Measurements from ENCODE around the gene SMG7. TPM values are rescaled to one million over a fixed set of nuclear protein-coding genes. Genes with fewer than 3 reads are reported as not detected.

Gene SMG7
- total RNA-seq, 2 experiments from 2014 or later: 74.8 to 76.8 TPM

- CTCF ChIA-PET: interaction anchor here (0.5 to 1.2 kb wide), 4 partner anchors 115 to 161 kb away, joined by 3 to 4 read pairs (median 3); no protein-coding TSS in a partner anchor
- H3K27ac Mint-ChIP-seq: peak overlapping the region; percentile 96
Measured at GRCh38 chr1:183471743-183472487, 384 bp upstream of the SMG7 start.

GRCh38 chr1:183473217-183473536, 878 bp downstream of the SMG7 start:
- H3K27me3 Mint-ChIP-seq: no peaks in the 10 kb centered on the region
- no peak for DNase-seq
- ChIA-PET POLR2A (interaction anchor here (0.9 to 3.9 kb wide), 8 partner anchors 9 to 369 kb away, joined by 3 to 39 read pairs (median 4); partner anchors contain the start of gene ARPC5), CTCF (interaction anchor here (1.6 kb wide), 1 partner anchor 161 kb away, joined by 5 read pairs; no protein-coding TSS in a partner anchor)
- H3K27ac Mint-ChIP-seq: peak overlapping the region; percentile 96
- H3K4me3 Mint-ChIP-seq: peak overlapping the region; percentile 95
- H3K4me1 Mint-ChIP-seq: peaks cover 26% of the 10 kb centered on the region
- peaks cover 10% of the 10 kb centered on the region for H3K36me3 Mint-ChIP-seq (ENCODE audit: low read depth)
- H3K9me3 Mint-ChIP-seq: no peaks in the 10 kb centered on the region

More at GRCh38 chr1:183471743-183472487, 384 bp upstream of the SMG7 start:
- Mint-ChIP-seq H3K9me3 (no peaks in the 10 kb centered on the region), H3K36me3 (ENCODE audit: low read depth) (peaks cover 10% of the 10 kb centered on the region), H3K4me3 (peak overlapping the region; percentile 95), H3K4me1 (peaks cover 22% of the 10 kb centered on the region), H3K27me3 (no peaks in the 10 kb centered on the region)
- POLR2A ChIA-PET: interaction anchor here (0.9 to 3.9 kb wide), 7 partner anchors 26 to 632 kb away, joined by 3 to 39 read pairs (median 4); partner anchors contain the start of gene ARPC5
- DNase-seq: peak; percentile 96

- H3K4me1 Mint-ChIP-seq: peaks cover 50% of the 10 kb centered on the region
- H3K4me3 Mint-ChIP-seq: no peak overlapping the region
- H3K27ac Mint-ChIP-seq: no peak overlapping the region
- H3K36me3 Mint-ChIP-seq (ENCODE audit: low read depth): peaks cover 26% of the 10 kb centered on the region
- no peaks in the 10 kb centered on the region for H3K27me3 Mint-ChIP-seq
- no peak for DNase-seq
- ChIA-PET CTCF (no interaction called here), POLR2A (interaction anchor here (1.0 kb wide), 1 partner anchor 14 kb away, joined by 3 read pairs; no protein-coding TSS in a partner anchor)
- no peaks in the 10 kb centered on the region for H3K9me3 Mint-ChIP-seq
Measured at GRCh38 chr1:183476081-183476480, 3.8 kb downstream of the SMG7 start.

- no peaks in the 10 kb centered on the region for H3K9me3 Mint-ChIP-seq
- POLR2A ChIA-PET: interaction anchor here (1.0 to 2.1 kb wide), 7 partner anchors 9 to 156 kb away, joined by 4 to 8 read pairs (median 6); partner anchors contain the start of gene ARPC5
Measured at GRCh38 chr1:183477986-183478781, 5.9 kb downstream of the SMG7 start.

GRCh38 chr1:183480971-183481441, 8.7 kb downstream of the SMG7 start:
- Mint-ChIP-seq H3K4me3 (no peak overlapping the region), H3K4me1 (peaks cover 52% of the 10 kb centered on the region), H3K36me3 (ENCODE audit: low read depth) (peaks cover 23% of the 10 kb centered on the region), H3K27me3 (no peaks in the 10 kb centered on the region), H3K9me3 (no peaks in the 10 kb centered on the region), H3K27ac (peak overlapping the region; percentile 46)
- DNase-seq: no peak
- CTCF ChIA-PET: interaction anchor here (1.2 kb wide), 1 partner anchor 10 kb away, joined by 3 read pairs; no protein-coding TSS in a partner anchor
- POLR2A ChIA-PET: no interaction called here

More at GRCh38 chr1:183477986-183478781, 5.9 kb downstream of the SMG7 start:
- Mint-ChIP-seq H3K4me3 (peak overlapping the region; percentile 71), H3K27me3 (no peaks in the 10 kb centered on the region), H3K27ac (peak overlapping the region; percentile 93), H3K36me3 (ENCODE audit: low read depth) (peaks cover 25% of the 10 kb centered on the region), H3K4me1 (peaks cover 57% of the 10 kb centered on the region)
- CTCF ChIA-PET: no interaction called here
- DNase-seq: no peak

GRCh38 chr1:183483224-183483623, 10.9 kb downstream of the SMG7 start:
- Mint-ChIP-seq H3K4me1 (peaks cover 62% of the 10 kb centered on the region), H3K4me3 (no peak overlapping the region), H3K36me3 (ENCODE audit: low read depth) (peaks cover 39% of the 10 kb centered on the region), H3K9me3 (no peaks in the 10 kb centered on the region), H3K27me3 (no peaks in the 10 kb centered on the region), H3K27ac (no peak overlapping the region)
- POLR2A ChIA-PET: no interaction called here
- DNase-seq: no peak
- CTCF ChIA-PET: no interaction called here

- H3K27me3 Mint-ChIP-seq: no peaks in the 10 kb centered on the region
- peaks cover 37% of the 10 kb centered on the region for H3K36me3 Mint-ChIP-seq (ENCODE audit: low read depth)
- H3K27ac Mint-ChIP-seq: no peak overlapping the region
- no peak overlapping the region for H3K4me3 Mint-ChIP-seq
- H3K9me3 Mint-ChIP-seq: no peaks in the 10 kb centered on the region
- peaks cover 55% of the 10 kb centered on the region for H3K4me1 Mint-ChIP-seq
- CTCF ChIA-PET: interaction anchor here (0.7 kb wide), 1 partner anchor 51 kb away, joined by 3 read pairs; no protein-coding TSS in a partner anchor
- POLR2A ChIA-PET: no interaction called here
- DNase-seq: no peak
Measured at GRCh38 chr1:183484254-183484653, 12.0 kb downstream of the SMG7 start.

GRCh38 chr1:183484851-183485250, 12.6 kb downstream of the SMG7 start:
- peaks cover 49% of the 10 kb centered on the region for H3K4me1 Mint-ChIP-seq
- ChIA-PET CTCF (interaction anchor here (0.6 to 0.7 kb wide), 2 partner anchors 10 to 50 kb away, joined by 3 read pairs; no protein-coding TSS in a partner anchor), POLR2A (interaction anchor here (1.2 kb wide), 1 partner anchor 21 kb away, joined by 3 read pairs; no protein-coding TSS in a partner anchor)
- H3K9me3 Mint-ChIP-seq: no peaks in the 10 kb centered on the region
- DNase-seq: no peak
- H3K36me3 Mint-ChIP-seq (ENCODE audit: low read depth): peaks cover 32% of the 10 kb centered on the region
- H3K4me3 Mint-ChIP-seq: no peak overlapping the region
- H3K27me3 Mint-ChIP-seq: no peaks in the 10 kb centered on the region
- H3K27ac Mint-ChIP-seq: no peak overlapping the region

GRCh38 chr1:183487674-183488442, 15.6 kb downstream of the SMG7 start:
- H3K4me3 Mint-ChIP-seq: no peak overlapping the region
- H3K36me3 Mint-ChIP-seq (ENCODE audit: low read depth): peaks cover 23% of the 10 kb centered on the region
- ChIA-PET POLR2A (no interaction called here), CTCF (no interaction called here)
- H3K4me1 Mint-ChIP-seq: peaks cover 25% of the 10 kb centered on the region
- H3K27ac Mint-ChIP-seq: no peak overlapping the region
- no peaks in the 10 kb centered on the region for H3K27me3 Mint-ChIP-seq
- H3K9me3 Mint-ChIP-seq: no peaks in the 10 kb centered on the region
- no peak for DNase-seq

- ChIA-PET CTCF (no interaction called here), POLR2A (no interaction called here)
- H3K36me3 Mint-ChIP-seq (ENCODE audit: low read depth): peaks cover 27% of the 10 kb centered on the region
- no peaks in the 10 kb centered on the region for H3K9me3 Mint-ChIP-seq
- no peak overlapping the region for H3K4me3 Mint-ChIP-seq
- H3K27ac Mint-ChIP-seq: no peak overlapping the region
- no peak for DNase-seq
- no peaks in the 10 kb centered on the region for H3K27me3 Mint-ChIP-seq
- peaks cover 24% of the 10 kb centered on the region for H3K4me1 Mint-ChIP-seq
Measured at GRCh38 chr1:183490932-183491331, 18.6 kb downstream of the SMG7 start.

GRCh38 chr1:183493540-183494245, 21.4 kb downstream of the SMG7 start:
- Mint-ChIP-seq H3K27ac (no peak overlapping the region), H3K36me3 (ENCODE audit: low read depth) (peaks cover 22% of the 10 kb centered on the region), H3K4me1 (peaks cover 29% of the 10 kb centered on the region), H3K9me3 (no peaks in the 10 kb centered on the region), H3K27me3 (no peaks in the 10 kb centered on the region), H3K4me3 (no peak overlapping the region)
- no peak for DNase-seq
- POLR2A ChIA-PET: interaction anchor here (0.6 kb wide), 1 partner anchor 222 kb away, joined by 4 read pairs; no protein-coding TSS in a partner anchor
- CTCF ChIA-PET: interaction anchor here (0.7 kb wide), 4 partner anchors 9 to 472 kb away, joined by 3 to 4 read pairs (median 3); no protein-coding TSS in a partner anchor

GRCh38 chr1:183495420-183495819, 23.1 kb downstream of the SMG7 start:
- Mint-ChIP-seq H3K4me3 (no peak overlapping the region), H3K27me3 (no peaks in the 10 kb centered on the region), H3K9me3 (no peaks in the 10 kb centered on the region), H3K4me1 (peaks cover 37% of the 10 kb centered on the region), H3K27ac (no peak overlapping the region), H3K36me3 (ENCODE audit: low read depth) (peaks cover 23% of the 10 kb centered on the region)
- no peak for DNase-seq
- POLR2A ChIA-PET: interaction anchor here (1.1 kb wide), 1 partner anchor 17 kb away, joined by 5 read pairs; no protein-coding TSS in a partner anchor
- CTCF ChIA-PET: no interaction called here
